ENCODE measurements around the gene ITGB4. TPM values are rescaled to one million over a fixed set of nuclear protein-coding genes. Genes with fewer than 3 reads are reported as not detected.

Gene ITGB4
- total and polyA plus RNA-seq, 2 of the 13 experiments (the other 11 are each of a cell fraction or from before 2014, with no cell fraction given): 6.9 to 14.5 TPM

DNA sequence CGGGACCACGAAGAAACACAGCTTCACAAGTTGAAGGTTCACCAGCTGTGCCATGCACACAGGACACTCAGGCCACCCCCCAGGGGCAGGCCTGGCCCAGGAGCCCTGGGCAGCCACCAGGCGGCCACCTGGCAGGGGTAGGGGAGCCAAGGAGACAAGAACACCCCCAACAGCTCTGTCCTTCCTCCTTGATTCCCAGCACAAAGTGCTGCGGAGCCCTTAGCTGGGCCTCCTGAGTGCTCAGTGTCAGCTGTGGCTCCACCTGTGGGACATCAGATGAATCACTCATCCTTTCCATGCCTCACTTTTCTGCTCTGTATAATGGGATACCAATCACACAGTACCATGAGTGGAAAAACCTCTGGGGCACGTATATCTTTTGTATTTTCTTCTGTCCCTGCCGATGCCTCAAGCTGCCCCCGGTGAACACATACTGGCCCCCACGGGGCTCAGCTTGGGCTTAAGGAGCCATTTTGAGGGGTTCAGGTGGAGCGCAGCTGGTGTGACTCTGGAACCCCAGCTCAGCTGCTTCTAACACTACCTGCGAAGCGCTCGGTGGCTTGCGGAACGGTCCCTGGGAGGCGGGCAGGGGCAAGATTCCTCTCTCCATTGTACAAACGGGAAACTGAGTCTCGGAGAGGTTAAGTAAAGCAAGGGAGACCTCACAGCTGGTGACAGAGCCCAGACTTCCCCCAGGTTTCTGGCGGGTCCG lies 31.7 kb downstream of the ITGB4 start (continued):
- TF ChIP-seq, protein P1, sequence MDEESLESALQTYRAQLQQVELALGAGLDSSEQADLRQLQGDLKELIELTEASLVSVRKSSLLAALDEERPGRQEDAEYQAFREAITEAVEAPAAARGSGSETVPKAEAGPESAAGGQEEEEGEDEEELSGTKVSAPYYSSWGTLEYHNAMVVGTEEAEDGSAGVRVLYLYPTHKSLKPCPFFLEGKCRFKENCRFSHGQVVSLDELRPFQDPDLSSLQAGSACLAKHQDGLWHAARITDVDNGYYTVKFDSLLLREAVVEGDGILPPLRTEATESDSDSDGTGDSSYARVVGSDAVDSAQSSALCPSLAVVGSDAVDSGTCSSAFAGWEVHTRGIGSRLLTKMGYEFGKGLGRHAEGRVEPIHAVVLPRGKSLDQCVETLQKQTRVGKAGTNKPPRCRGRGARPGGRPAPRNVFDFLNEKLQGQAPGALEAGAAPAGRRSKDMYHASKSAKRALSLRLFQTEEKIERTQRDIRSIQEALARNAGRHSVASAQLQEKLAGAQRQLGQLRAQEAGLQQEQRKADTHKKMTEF (CRISPR knock-in tag; IDR thresholded peaks at IDR 0.05): no peak
- TF ChIP-seq ZSCAN30 (CRISPR knock-in tag; IDR thresholded peaks at IDR 0.05) (no peak), NFAT5 (CRISPR knock-in tag; IDR thresholded peaks at IDR 0.05) (0 out of 2 replicates have a peak, but pooled peaks have one; percentile 57), THYN1 (CRISPR knock-in tag; IDR thresholded peaks at IDR 0.05; ENCODE audit: borderline replicate concordance, low read depth) (no peak), ZNF879 (CRISPR knock-in tag; IDR thresholded peaks at IDR 0.05) (no peak), ZNF652 (CRISPR knock-in tag; IDR thresholded peaks at IDR 0.05; ENCODE audit: borderline replicate concordance, low read depth) (no peak), ZSCAN25 (CRISPR knock-in tag; IDR thresholded peaks at IDR 0.05) (no peak), MTA1 (CRISPR knock-in tag; IDR thresholded peaks at IDR 0.05; ENCODE audit: borderline replicate concordance) (no peak), ZNF138 (CRISPR knock-in tag; IDR thresholded peaks at IDR 0.05; ENCODE audit: low read depth) (no peak), EED (CRISPR knock-in tag; IDR thresholded peaks at IDR 0.05) (no peak), CBX5 (CRISPR knock-in tag; IDR thresholded peaks at IDR 0.05; ENCODE audit: borderline replicate concordance) (no peak), SKI (IDR thresholded peaks at IDR 0.05; ENCODE audit: partially characterized antibody) (no peak), ZNF570 (CRISPR knock-in tag; IDR thresholded peaks at IDR 0.05; ENCODE audit: borderline replicate concordance) (no peak), SP5 (CRISPR knock-in tag; IDR thresholded peaks at IDR 0.05; ENCODE audit: borderline replicate concordance, low read depth) (no peak), HDAC2 (CRISPR knock-in tag; IDR thresholded peaks at IDR 0.05) (peak; percentile 24; the same call in 1 of the 2 replicates), TRIM24 (CRISPR knock-in tag; IDR thresholded peaks at IDR 0.05) (no peak), CBX2 (IDR thresholded peaks at IDR 0.05; ENCODE audit: low read depth, low read length) (no peak), CBX2 (CRISPR knock-in tag; IDR thresholded peaks at IDR 0.05; ENCODE audit: low read depth) (no peak), ZBTB20 (CRISPR knock-in tag; IDR thresholded peaks at IDR 0.05; ENCODE audit: borderline replicate concordance, low read depth) (no peak), ZNF34 (CRISPR knock-in tag; IDR thresholded peaks at IDR 0.05; ENCODE audit: borderline replicate concordance) (no peak)
- TF ChIP-seq, protein P2, sequence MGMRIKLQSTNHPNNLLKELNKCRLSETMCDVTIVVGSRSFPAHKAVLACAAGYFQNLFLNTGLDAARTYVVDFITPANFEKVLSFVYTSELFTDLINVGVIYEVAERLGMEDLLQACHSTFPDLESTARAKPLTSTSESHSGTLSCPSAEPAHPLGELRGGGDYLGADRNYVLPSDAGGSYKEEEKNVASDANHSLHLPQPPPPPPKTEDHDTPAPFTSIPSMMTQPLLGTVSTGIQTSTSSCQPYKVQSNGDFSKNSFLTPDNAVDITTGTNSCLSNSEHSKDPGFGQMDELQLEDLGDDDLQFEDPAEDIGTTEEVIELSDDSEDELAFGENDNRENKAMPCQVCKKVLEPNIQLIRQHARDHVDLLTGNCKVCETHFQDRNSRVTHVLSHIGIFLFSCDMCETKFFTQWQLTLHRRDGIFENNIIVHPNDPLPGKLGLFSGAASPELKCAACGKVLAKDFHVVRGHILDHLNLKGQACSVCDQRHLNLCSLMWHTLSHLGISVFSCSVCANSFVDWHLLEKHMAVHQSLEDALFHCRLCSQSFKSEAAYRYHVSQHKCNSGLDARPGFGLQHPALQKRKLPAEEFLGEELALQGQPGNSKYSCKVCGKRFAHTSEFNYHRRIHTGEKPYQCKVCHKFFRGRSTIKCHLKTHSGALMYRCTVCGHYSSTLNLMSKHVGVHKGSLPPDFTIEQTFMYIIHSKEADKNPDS (CRISPR knock-in tag; IDR thresholded peaks at IDR 0.05): 0 out of 2 replicates have a peak, but pooled peaks have one; percentile 65
